ENCODE data around the gene IFT20.
A peak's percentile ranks its signal among the peaks of the same experiment; 100 is the strongest.

DNA sequence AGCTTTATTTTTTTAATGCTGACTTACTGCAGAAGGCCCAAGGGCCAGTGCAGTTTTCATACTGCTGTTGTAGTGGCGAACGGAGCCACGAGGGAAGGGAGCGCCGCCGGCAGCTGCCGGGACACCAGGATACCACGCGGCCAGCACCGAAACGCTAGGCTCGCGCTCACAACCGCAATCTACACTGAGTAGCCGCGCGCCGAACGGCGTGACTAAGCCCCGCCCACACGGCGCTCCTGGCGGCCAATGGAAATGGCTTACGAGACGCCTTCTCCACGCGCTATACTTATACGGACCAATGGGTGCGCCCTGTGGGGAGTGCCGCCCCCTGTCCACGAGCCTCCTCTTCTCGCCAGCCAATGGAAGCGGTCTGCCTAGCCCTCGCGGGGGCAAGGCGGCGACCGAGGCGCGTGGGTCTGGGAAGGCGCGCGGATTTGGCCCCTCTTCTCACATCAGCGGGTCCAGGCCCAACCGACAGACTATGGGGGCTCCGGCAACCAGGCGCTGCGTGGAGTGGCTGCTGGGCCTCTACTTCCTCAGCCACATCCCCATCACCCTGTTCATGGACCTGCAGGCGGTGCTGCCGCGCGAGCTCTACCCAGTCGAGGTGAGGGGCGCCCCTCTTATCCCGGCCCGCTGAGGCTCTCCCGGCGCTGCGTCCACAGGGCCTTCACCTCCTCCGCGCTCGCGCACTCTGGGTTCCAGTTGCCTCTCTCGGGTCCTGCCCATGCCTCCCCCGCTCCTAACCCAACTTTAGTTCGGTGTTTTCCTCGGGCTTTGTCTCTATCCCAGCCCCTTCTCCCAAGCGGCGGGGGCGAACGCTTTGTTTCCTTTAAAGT lies 16.3 kb downstream of the IFT20 start, which contains the start of gene TMEM97:
- TF ChIP-seq, protein P1, sequence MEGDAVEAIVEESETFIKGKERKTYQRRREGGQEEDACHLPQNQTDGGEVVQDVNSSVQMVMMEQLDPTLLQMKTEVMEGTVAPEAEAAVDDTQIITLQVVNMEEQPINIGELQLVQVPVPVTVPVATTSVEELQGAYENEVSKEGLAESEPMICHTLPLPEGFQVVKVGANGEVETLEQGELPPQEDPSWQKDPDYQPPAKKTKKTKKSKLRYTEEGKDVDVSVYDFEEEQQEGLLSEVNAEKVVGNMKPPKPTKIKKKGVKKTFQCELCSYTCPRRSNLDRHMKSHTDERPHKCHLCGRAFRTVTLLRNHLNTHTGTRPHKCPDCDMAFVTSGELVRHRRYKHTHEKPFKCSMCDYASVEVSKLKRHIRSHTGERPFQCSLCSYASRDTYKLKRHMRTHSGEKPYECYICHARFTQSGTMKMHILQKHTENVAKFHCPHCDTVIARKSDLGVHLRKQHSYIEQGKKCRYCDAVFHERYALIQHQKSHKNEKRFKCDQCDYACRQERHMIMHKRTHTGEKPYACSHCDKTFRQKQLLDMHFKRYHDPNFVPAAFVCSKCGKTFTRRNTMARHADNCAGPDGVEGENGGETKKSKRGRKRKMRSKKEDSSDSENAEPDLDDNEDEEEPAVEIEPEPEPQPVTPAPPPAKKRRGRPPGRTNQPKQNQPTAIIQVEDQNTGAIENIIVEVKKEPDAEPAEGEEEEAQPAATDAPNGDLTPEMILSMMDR (conservative IDR thresholded peaks at IDR 0.05 in 1 of 2, IDR thresholded peaks at IDR 0.05 in 1 of 2; ENCODE audit: low read depth in 1 of 2, low read length in 2 of 2) = peak; percentile 8 to 18
- TF ChIP-seq EZH2 (IDR thresholded peaks at IDR 0.05; ENCODE audit: low read length, missing control alignments) = no peak

Measured in fibroblast of lung (primary cell).